ENCODE measurements around the gene SDCBP2.

Gene SDCBP2

GRCh38 chr20:1376408-1377270, 47.7 kb upstream of the SDCBP2 start:
- H3K9ac ChIP-seq (ENCODE audit: low read depth, low read length, poor library complexity) = no peak overlapping the region
- no peak overlapping the region for H4K8ac ChIP-seq (ENCODE audit: low read depth, low read length)
- no CpG with 5 or more reads among the region's 7 CpGs for WGBS, 2 donors (ENCODE audit: extremely low coverage in 2 of 2, insufficient read length in 2 of 2, insufficient replicate concordance in 1 of 2)
- H3K27ac ChIP-seq (replicated peaks; ENCODE audit: low read length) = no peak overlapping the region
- no peak overlapping the region for H3K4me2 ChIP-seq (ENCODE audit: insufficient read depth, low read length, poor library complexity, severe bottlenecking)
- H3K4me3 ChIP-seq (ENCODE audit: low read length in 2 of 2) = no peak overlapping the region
- H2BK15ac ChIP-seq (ENCODE audit: low read length) = no peak overlapping the region
- no peak overlapping the region for H2BK12ac ChIP-seq (ENCODE audit: low read length)
- no peak overlapping the region for H2AFZ ChIP-seq (ENCODE audit: low read length)
- no peak overlapping the region for H3K18ac ChIP-seq (ENCODE audit: low read length)
- H3K4ac ChIP-seq (ENCODE audit: low read length) = no peak overlapping the region
- H3K14ac ChIP-seq (ENCODE audit: low read length) = no peak overlapping the region
- H4K91ac ChIP-seq (ENCODE audit: low read depth, low read length, poor library complexity) = no peak overlapping the region
- DNase-seq (ENCODE audit: low spot score) = no peak
- no peaks in the 10 kb centered on the region for H3K27me3 ChIP-seq (ENCODE audit: control insufficient read depth in 3 of 3, insufficient read depth in 3 of 3, low read depth in 1 of 3, low read length in 3 of 3)
- no peak overlapping the region for H2AK5ac ChIP-seq (ENCODE audit: low read depth, low read length)
- H3K4me1 ChIP-seq (ENCODE audit: control insufficient read depth in 2 of 2, insufficient read depth in 1 of 2, low read depth in 1 of 2, low read length in 2 of 2) = peaks cover 8 to 16% of the 10 kb centered on the region in 2 donors
- H3K36me3 ChIP-seq (replicated peaks in 1 of 2; ENCODE audit: control insufficient read depth in 2 of 2, insufficient read depth in 2 of 2, low read length in 2 of 2) = peaks cover 6 to 41% of the 10 kb centered on the region in 2 donors
- no peaks in the 10 kb centered on the region for H3K9me3 ChIP-seq (replicated peaks in 1 of 2; ENCODE audit: control insufficient read depth in 2 of 2, insufficient read depth in 1 of 2, low read depth in 1 of 2, low read length in 2 of 2)
- no peak overlapping the region for H2BK120ac ChIP-seq (ENCODE audit: low read depth, low read length)
- H3K23ac ChIP-seq (ENCODE audit: low read depth, low read length, poor library complexity) = no peak overlapping the region
- H3K79me1 ChIP-seq (ENCODE audit: low read depth, low read length) = no peaks in the 10 kb centered on the region
- H2BK5ac ChIP-seq (ENCODE audit: low read length) = no peak overlapping the region

DNA sequence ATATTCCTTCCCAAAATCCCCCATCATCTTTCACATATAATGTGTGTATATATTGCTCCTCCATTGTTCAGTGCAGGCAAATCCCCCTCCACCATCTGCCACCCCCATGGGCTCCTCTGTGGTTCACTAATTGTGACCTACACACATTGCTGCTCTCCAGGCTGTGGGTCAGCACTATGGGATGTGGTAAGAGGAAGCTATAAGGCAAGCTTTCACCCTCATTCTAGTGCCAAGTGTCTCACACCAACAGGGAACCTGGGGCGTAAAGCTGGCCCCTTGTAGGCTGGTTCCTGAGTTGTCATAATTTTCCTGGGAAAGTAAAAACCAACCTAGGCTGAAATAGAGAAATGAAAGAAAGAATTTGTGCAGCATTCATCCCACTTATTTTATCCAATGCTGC, 47.1 kb upstream of the SDCBP2 start:
- H3K4ac ChIP-seq (ENCODE audit: low read length) = no peak overlapping the region
- H2BK15ac ChIP-seq (ENCODE audit: low read length) = no peak overlapping the region
- no peak for DNase-seq (ENCODE audit: low spot score)
- no peak overlapping the region for H3K23ac ChIP-seq (ENCODE audit: low read depth, low read length, poor library complexity)
- H3K18ac ChIP-seq (ENCODE audit: low read length) = no peak overlapping the region
- H2BK12ac ChIP-seq (ENCODE audit: low read length) = no peak overlapping the region
- H3K27ac ChIP-seq (replicated peaks; ENCODE audit: low read length) = no peak overlapping the region
- no peaks in the 10 kb centered on the region for H3K79me1 ChIP-seq (ENCODE audit: low read depth, low read length)
- no peak overlapping the region for H3K14ac ChIP-seq (ENCODE audit: low read length)
- H3K4me3 ChIP-seq (ENCODE audit: low read length in 2 of 2) = no peak overlapping the region
- H3K4me2 ChIP-seq (ENCODE audit: insufficient read depth, low read length, poor library complexity, severe bottlenecking) = no peak overlapping the region
- no CpG with 5 or more reads among the region's 1 CpG for WGBS, 2 donors (ENCODE audit: extremely low coverage in 2 of 2, insufficient read length in 2 of 2, insufficient replicate concordance in 1 of 2)
- H2BK5ac ChIP-seq (ENCODE audit: low read length) = no peak overlapping the region
- no peak overlapping the region for H3K9ac ChIP-seq (ENCODE audit: low read depth, low read length, poor library complexity)
- no peak overlapping the region for H4K91ac ChIP-seq (ENCODE audit: low read depth, low read length, poor library complexity)
- no peak overlapping the region for H2AFZ ChIP-seq (ENCODE audit: low read length)
- H3K4me1 ChIP-seq (ENCODE audit: control insufficient read depth in 2 of 2, insufficient read depth in 1 of 2, low read depth in 1 of 2, low read length in 2 of 2) = peaks cover 8 to 16% of the 10 kb centered on the region in 2 donors
- no peaks in the 10 kb centered on the region for H3K27me3 ChIP-seq (ENCODE audit: control insufficient read depth in 3 of 3, insufficient read depth in 3 of 3, low read depth in 1 of 3, low read length in 3 of 3)
- H2AK5ac ChIP-seq (ENCODE audit: low read depth, low read length) = no peak overlapping the region
- H3K36me3 ChIP-seq (replicated peaks in 1 of 2; ENCODE audit: control insufficient read depth in 2 of 2, insufficient read depth in 2 of 2, low read length in 2 of 2) = peaks cover 6 to 48% of the 10 kb centered on the region in 2 donors
- no peak overlapping the region for H2BK120ac ChIP-seq (ENCODE audit: low read depth, low read length)
- H4K8ac ChIP-seq (ENCODE audit: low read depth, low read length) = no peak overlapping the region
- no peaks in the 10 kb centered on the region for H3K9me3 ChIP-seq (replicated peaks in 1 of 2; ENCODE audit: control insufficient read depth in 2 of 2, insufficient read depth in 1 of 2, low read depth in 1 of 2, low read length in 2 of 2)

- no peak overlapping the region for H2BK5ac ChIP-seq (ENCODE audit: low read length)
- H3K14ac ChIP-seq (ENCODE audit: low read length) = no peak overlapping the region
- no CpG with 5 or more reads among the region's 8 CpGs for WGBS, 2 donors (ENCODE audit: extremely low coverage in 2 of 2, insufficient read length in 2 of 2, insufficient replicate concordance in 1 of 2)
- no peak overlapping the region for H2BK120ac ChIP-seq (ENCODE audit: low read depth, low read length)
- no peak overlapping the region for H2AK5ac ChIP-seq (ENCODE audit: low read depth, low read length)
- H3K27ac ChIP-seq (replicated peaks; ENCODE audit: low read length) = no peak overlapping the region
- no peak overlapping the region for H3K23ac ChIP-seq (ENCODE audit: low read depth, low read length, poor library complexity)
- H3K36me3 ChIP-seq (replicated peaks in 1 of 2; ENCODE audit: control insufficient read depth in 2 of 2, insufficient read depth in 2 of 2, low read length in 2 of 2) = peaks cover 9 to 53% of the 10 kb centered on the region in 2 donors
- no peak overlapping the region for H2AFZ ChIP-seq (ENCODE audit: low read length)
- H3K4me1 ChIP-seq (ENCODE audit: control insufficient read depth in 2 of 2, insufficient read depth in 1 of 2, low read depth in 1 of 2, low read length in 2 of 2) = peaks cover 8 to 16% of the 10 kb centered on the region in 2 donors
- no peak for DNase-seq (ENCODE audit: low spot score)
- no peaks in the 10 kb centered on the region for H3K79me1 ChIP-seq (ENCODE audit: low read depth, low read length)
- H3K4me3 ChIP-seq (ENCODE audit: low read length in 2 of 2) = no peak overlapping the region
- no peak overlapping the region for H2BK15ac ChIP-seq (ENCODE audit: low read length)
- H4K8ac ChIP-seq (ENCODE audit: low read depth, low read length) = no peak overlapping the region
- H3K9ac ChIP-seq (ENCODE audit: low read depth, low read length, poor library complexity) = no peak overlapping the region
- H3K9me3 ChIP-seq (replicated peaks in 1 of 2; ENCODE audit: control insufficient read depth in 2 of 2, insufficient read depth in 1 of 2, low read depth in 1 of 2, low read length in 2 of 2) = no peaks in the 10 kb centered on the region
- no peak overlapping the region for H3K18ac ChIP-seq (ENCODE audit: low read length)
- H3K27me3 ChIP-seq (ENCODE audit: control insufficient read depth in 3 of 3, insufficient read depth in 3 of 3, low read depth in 1 of 3, low read length in 3 of 3) = no peaks in the 10 kb centered on the region
- H3K4ac ChIP-seq (ENCODE audit: low read length) = no peak overlapping the region
- no peak overlapping the region for H2BK12ac ChIP-seq (ENCODE audit: low read length)
- H3K4me2 ChIP-seq (ENCODE audit: insufficient read depth, low read length, poor library complexity, severe bottlenecking) = no peak overlapping the region
- no peak overlapping the region for H4K91ac ChIP-seq (ENCODE audit: low read depth, low read length, poor library complexity)
Observed at GRCh38 chr20:1375515-1375914, 46.6 kb upstream of the SDCBP2 start.

- no peak overlapping the region for H3K14ac ChIP-seq (ENCODE audit: low read length)
- H3K4ac ChIP-seq (ENCODE audit: low read length) = no peak overlapping the region
- no peak overlapping the region for H3K9ac ChIP-seq (ENCODE audit: low read depth, low read length, poor library complexity)
- H2BK5ac ChIP-seq (ENCODE audit: low read length) = no peak overlapping the region
- H3K36me3 ChIP-seq (replicated peaks in 1 of 2; ENCODE audit: control insufficient read depth in 2 of 2, insufficient read depth in 2 of 2, low read length in 2 of 2) = peaks cover 10 to 58% of the 10 kb centered on the region in 2 donors
- peaks cover 8 to 16% of the 10 kb centered on the region in 2 donors for H3K4me1 ChIP-seq (ENCODE audit: control insufficient read depth in 2 of 2, insufficient read depth in 1 of 2, low read depth in 1 of 2, low read length in 2 of 2)
- H3K79me1 ChIP-seq (ENCODE audit: low read depth, low read length) = no peaks in the 10 kb centered on the region
- no peak overlapping the region for H3K27ac ChIP-seq (replicated peaks; ENCODE audit: low read length)
- no peak overlapping the region for H3K4me3 ChIP-seq (ENCODE audit: low read length in 2 of 2)
- no peak overlapping the region for H4K8ac ChIP-seq (ENCODE audit: low read depth, low read length)
- no CpG with 5 or more reads among the region's 2 CpGs for WGBS, 2 donors (ENCODE audit: extremely low coverage in 2 of 2, insufficient read length in 2 of 2, insufficient replicate concordance in 1 of 2)
- no peak overlapping the region for H2AFZ ChIP-seq (ENCODE audit: low read length)
- no peak overlapping the region for H3K18ac ChIP-seq (ENCODE audit: low read length)
- H3K9me3 ChIP-seq (replicated peaks in 1 of 2; ENCODE audit: control insufficient read depth in 2 of 2, insufficient read depth in 1 of 2, low read depth in 1 of 2, low read length in 2 of 2) = no peaks in the 10 kb centered on the region
- no peaks in the 10 kb centered on the region for H3K27me3 ChIP-seq (ENCODE audit: control insufficient read depth in 3 of 3, insufficient read depth in 3 of 3, low read depth in 1 of 3, low read length in 3 of 3)
- H2BK120ac ChIP-seq (ENCODE audit: low read depth, low read length) = no peak overlapping the region
- DNase-seq (ENCODE audit: low spot score) = no peak
- no peak overlapping the region for H2BK12ac ChIP-seq (ENCODE audit: low read length)
- H3K4me2 ChIP-seq (ENCODE audit: insufficient read depth, low read length, poor library complexity, severe bottlenecking) = no peak overlapping the region
- H2BK15ac ChIP-seq (ENCODE audit: low read length) = no peak overlapping the region
- no peak overlapping the region for H3K23ac ChIP-seq (ENCODE audit: low read depth, low read length, poor library complexity)
- H2AK5ac ChIP-seq (ENCODE audit: low read depth, low read length) = no peak overlapping the region
- H4K91ac ChIP-seq (ENCODE audit: low read depth, low read length, poor library complexity) = no peak overlapping the region
Observed at GRCh38 chr20:1374246-1374645, 45.3 kb upstream of the SDCBP2 start.

Measured in neuronal stem cell (in vitro differentiated cells).